ENCODE data around the gene UQCR11.

Gene UQCR11

DNA sequence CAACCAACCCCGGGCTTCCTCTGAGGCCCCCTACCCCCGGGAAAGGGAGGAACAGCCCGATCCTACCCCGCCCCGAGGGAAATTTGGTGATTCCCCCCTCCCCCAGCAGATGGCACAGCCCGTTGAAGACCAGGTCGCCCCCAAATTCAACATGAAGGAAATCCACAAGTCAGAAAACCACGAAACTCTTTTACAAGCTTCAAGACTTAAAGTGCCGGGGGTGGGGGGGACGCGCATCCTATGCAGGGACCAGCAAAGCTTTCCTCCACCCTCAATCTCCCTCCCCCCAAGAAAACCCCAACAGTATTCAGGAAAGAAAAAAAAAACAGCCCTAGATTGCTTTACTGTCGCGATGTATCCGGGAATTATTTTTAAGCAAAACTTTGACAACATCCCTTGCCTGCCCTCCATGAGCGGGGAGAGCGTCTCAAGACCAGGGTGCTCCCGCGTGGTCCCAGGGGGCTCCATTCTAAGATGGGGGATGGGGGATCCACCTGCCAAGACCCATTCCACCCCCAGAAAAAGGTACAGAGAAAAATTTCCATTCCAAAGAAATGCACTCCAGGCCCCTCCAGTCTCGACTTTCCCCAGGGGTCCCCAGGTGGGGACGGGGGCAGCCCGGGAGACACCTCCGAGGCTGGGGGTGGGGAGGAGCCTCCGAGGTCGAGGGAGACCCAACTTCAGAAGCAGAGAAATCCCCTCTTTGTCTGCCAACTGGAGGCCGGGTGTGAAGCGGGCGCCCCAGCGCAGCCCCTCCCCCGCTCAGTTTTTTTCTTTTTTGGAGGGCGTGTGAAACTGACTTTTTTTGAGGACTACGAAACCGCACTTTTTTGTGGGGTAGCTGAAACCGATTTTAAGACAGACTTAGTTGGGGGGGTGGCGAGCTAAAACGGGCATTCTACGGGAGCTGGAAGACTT, 45.6 kb upstream of the UQCR11 start:
- TF ChIP-seq CTCF (IDR thresholded peaks at IDR 0.05; ENCODE audit: insufficient read depth, low read depth, low read length, missing control alignments), result peak; percentile 12
- peak; percentile 94 for DNase-seq (ENCODE audit: low read depth)
- H3K4me3 ChIP-seq (ENCODE audit: low read depth, low read length), result peak overlapping the region; percentile 72

- no peak for DNase-seq (ENCODE audit: low read depth)
- TF ChIP-seq CTCF (IDR thresholded peaks at IDR 0.05; ENCODE audit: insufficient read depth, low read depth, low read length, missing control alignments), result no peak
- H3K4me3 ChIP-seq (ENCODE audit: low read depth, low read length), result peak overlapping the region; percentile 72
Measured at GRCh38 chr19:1649706-1650649, 44.7 kb upstream of the UQCR11 start.

DNA sequence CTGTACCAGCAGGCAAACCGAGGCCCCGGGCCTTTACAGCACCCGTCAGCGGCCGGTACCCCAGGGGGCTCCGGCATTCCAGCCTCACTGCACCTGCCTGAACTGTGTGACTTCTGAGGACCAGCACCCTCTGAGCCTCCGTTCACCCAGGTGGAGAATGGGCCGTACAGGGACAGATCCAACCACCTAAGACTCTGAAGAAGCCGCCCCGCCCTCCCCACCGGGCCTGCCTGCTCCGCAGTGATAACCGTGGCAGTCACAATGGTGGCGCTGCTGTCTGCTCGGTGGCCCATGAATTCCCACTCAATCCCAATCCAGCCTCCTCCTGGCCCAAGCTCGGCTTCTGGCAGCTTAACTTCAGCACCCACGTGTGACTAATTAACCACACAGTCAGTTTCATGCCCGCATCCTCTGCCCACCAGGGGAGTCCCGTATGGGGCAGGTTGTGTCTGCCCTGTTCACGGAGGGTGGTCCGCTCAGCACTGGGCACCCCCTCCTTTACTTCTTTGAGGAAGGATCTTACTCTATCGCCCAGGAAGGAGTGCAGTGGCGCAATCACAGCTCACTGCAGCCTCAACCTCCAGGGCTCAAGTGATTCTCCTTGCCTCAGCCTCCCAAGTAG, 43.8 kb upstream of the UQCR11 start:
- peak; percentile 10 for TF ChIP-seq CTCF (IDR thresholded peaks at IDR 0.05; ENCODE audit: insufficient read depth, low read depth, low read length, missing control alignments)
- DNase-seq (ENCODE audit: low read depth), result peak; percentile 83
- H3K4me3 ChIP-seq (ENCODE audit: low read depth, low read length), result peak overlapping the region; percentile 72

DNA sequence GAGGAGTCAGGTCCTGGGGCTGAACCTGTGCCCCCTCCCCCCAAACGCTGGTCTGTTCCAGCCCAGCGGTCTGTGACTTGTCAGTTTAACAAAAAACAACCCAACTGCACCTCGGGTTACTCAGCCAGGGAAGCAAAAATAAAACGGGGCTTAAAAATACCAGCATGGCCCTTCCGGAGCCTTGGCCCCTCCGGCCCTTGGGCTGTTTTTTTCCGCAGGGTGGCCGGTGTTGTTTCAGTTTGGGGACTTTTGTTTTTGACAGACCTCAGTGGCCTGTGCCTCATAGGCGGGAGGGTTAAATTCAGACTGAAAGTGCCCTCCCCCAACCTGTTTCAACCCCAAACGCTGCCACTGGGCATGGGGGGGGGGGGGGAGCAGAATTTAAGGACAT, 43.2 kb upstream of the UQCR11 start:
- H3K4me3 ChIP-seq (ENCODE audit: low read depth, low read length), result peak overlapping the region; percentile 72
- no peak for TF ChIP-seq CTCF (IDR thresholded peaks at IDR 0.05; ENCODE audit: insufficient read depth, low read depth, low read length, missing control alignments)

DNA sequence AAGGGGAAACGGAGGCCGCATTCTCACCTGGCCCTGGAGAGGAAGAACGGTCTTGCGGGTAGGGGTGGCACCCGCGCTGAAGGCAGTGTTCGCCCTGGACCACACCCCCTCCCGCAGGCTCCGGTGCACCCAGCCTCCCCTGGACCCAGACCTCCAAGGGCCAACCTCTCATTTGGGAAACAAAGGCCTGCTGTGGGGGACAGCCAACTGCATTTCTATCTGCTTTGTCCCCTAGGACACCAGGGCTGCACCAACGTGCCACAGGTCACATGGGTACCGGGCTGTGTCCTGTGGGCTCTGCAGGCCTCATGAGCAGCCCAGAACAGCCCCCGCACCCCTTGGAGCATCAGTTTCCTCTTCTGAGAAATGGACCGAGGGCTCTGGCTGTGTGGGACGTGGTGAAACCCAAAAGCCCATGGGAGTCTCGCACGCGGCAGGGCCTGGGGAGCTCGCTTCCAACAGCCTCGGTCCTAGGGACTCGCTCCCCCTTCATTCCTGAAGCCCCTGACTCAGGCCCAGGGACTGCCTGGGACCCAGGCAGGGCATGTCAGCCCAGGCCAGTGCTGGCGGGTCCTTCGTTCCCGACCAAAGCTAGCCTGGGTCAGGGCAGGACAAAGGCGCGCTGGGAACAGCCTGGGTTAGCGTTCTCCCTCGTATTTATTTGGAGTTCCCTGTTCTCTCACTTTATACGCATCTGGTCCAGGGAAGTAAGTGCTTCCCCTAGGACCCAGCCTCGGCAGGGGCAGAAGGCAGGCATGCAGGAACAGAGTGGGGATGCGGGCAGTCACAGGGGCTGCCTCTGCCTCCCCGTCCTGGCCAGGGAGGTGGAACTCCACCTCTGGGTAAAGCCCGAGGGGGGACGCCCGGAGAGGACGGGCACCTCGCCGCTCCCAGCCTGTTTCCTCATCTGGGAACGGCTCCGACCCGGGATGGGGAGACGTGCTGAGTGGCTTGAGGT, 42.5 kb upstream of the UQCR11 start:
- H3K4me3 ChIP-seq (ENCODE audit: low read depth, low read length), result peak overlapping the region; percentile 72
- DNase-seq (ENCODE audit: low read depth), result peak; percentile 56
- TF ChIP-seq CTCF (IDR thresholded peaks at IDR 0.05; ENCODE audit: insufficient read depth, low read depth, low read length, missing control alignments), result no peak

More for the DNA sequence above, 43.2 kb upstream of the UQCR11 start:
- peak; percentile 95 for DNase-seq (ENCODE audit: low read depth)
